GM18499 (cell line): Measurements from ENCODE around the gene PYGM.
"Not testable (repeated sequence)": the region's sequence is repeated elsewhere in the genome, so short reads cannot be mapped to it uniquely, and the experiment has no call there.

Experiments
- ATAC-seq: cut with Tn5 transposase; IDR thresholded peaks from one replicate; pipeline ENCODE4 v1.9.1; 2021; ENCODE audit warnings: moderate number of reproducible peaks; ENCODE audit not compliant: insufficient read depth, unreplicated experiment

The PYGM gene

DNA sequence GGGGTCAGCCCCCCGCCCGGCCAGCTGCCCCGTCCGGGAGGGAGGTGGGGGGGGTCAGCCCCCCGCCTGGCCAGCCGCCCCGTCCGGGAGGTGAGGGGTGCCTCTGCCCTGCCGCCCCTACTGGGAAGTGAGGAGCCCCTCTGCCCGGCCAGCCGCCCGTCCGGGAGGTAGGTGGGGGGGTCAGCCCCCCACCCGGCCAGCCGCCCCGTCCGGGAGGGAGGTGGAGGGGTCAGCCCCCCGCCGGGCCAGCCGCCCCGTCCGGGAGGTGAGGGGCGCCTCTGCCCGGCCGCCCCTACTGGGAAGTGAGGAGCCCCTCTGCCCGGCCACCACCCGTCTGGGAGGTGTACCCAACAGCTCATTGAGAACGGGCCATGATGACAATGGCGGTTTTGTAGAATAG, 57.8 kb downstream of the PYGM start:
- ATAC-seq = not testable (repeated sequence)

GRCh38 chr11:64698427-64698826, 61.3 kb downstream of the PYGM start:
- ATAC-seq = no peak

- ATAC-seq = no peak
Measured at GRCh38 chr11:64697663-64698375, 62.0 kb downstream of the PYGM start.
